ENCODE data around the gene CHID1.

The CHID1 gene

GRCh38 chr11:831961-832528 is 78.6 kb downstream of the CHID1 start:
- no peak for DNase-seq

- DNase-seq: no peak
Measured at GRCh38 chr11:831118-831864, 79.3 kb downstream of the CHID1 start.

- DNase-seq: peak; percentile 53
Measured at GRCh38 chr11:830295-831117, 80.1 kb downstream of the CHID1 start.

- DNase-seq: no peak
Measured at GRCh38 chr11:829847-830294, 80.7 kb downstream of the CHID1 start.

- no peak for DNase-seq
Measured at GRCh38 chr11:829176-829846, 81.3 kb downstream of the CHID1 start.

- DNase-seq: no peak
Measured at GRCh38 chr11:828506-829175, 82.0 kb downstream of the CHID1 start.

- DNase-seq: no peak
Measured at GRCh38 chr11:827897-828192, 82.8 kb downstream of the CHID1 start, which contains the start of gene CRACR2B. Gene CRACR2B, plus strand, starts transcription at chr11:827919. Its CDS starts 689 bp downstream, at chr11:828608.

GRCh38 chr11:827146-827896 is 83.3 kb downstream of the CHID1 start:
- DNase-seq: no peak

- no peak for DNase-seq
Measured at GRCh38 chr11:826836-827145, 83.8 kb downstream of the CHID1 start.

- DNase-seq: no peak
Measured at GRCh38 chr11:826227-826621, 84.4 kb downstream of the CHID1 start.

- DNase-seq: no peak
Measured at GRCh38 chr11:825366-826226, 85.0 kb downstream of the CHID1 start.

GRCh38 chr11:824942-825341 is 85.7 kb downstream of the CHID1 start:
- DNase-seq: no peak

GRCh38 chr11:824292-824880 is 86.2 kb downstream of the CHID1 start:
- DNase-seq: no peak

- no peak for DNase-seq
Measured at GRCh38 chr11:823441-824291, 86.9 kb downstream of the CHID1 start.

GRCh38 chr11:821512-822371 is 88.9 kb downstream of the CHID1 start:
- DNase-seq: no peak

GRCh38 chr11:820655-821511 is 89.7 kb downstream of the CHID1 start:
- no peak for DNase-seq

- DNase-seq: peak; percentile 91
Measured at GRCh38 chr11:819943-820649, 90.5 kb downstream of the CHID1 start.

Data from activated CD4-positive, CD25-positive, alpha-beta regulatory T cell treated with anti-CD3 and anti-CD28 coated beads, Interleukin-2, amount 50 U/mL, for 72 hours (primary cell).